ENCODE results near the gene RRP8. TPM values are rescaled to one million over a fixed set of nuclear protein-coding genes. Genes with fewer than 3 reads are reported as not detected.

RRP8 gene
- total and polyA plus RNA-seq, 2 experiments from 2014 or later: 15.3 to 26.1 TPM

GRCh38 chr11:6635082-6635932 lies 31.9 kb upstream of the RRP8 start:
- no peak overlapping the region for H3K4me3 ChIP-seq
- no peak for TF ChIP-seq EZH2 (IDR thresholded peaks at IDR 0.05; ENCODE audit: borderline replicate concordance)
- no peak for TF ChIP-seq EZH2phosphoT487 (IDR thresholded peaks at IDR 0.05; ENCODE audit: low read depth, severe bottlenecking, unreplicated experiment)
- H3K4me2 ChIP-seq: peak overlapping the region; percentile 23
- H3K9me3 ChIP-seq (ENCODE audit: low read depth): no peaks in the 10 kb centered on the region
- H4K20me1 ChIP-seq (ENCODE audit: insufficient read depth, poor library complexity, severe bottlenecking): no peaks in the 10 kb centered on the region
- H3K36me3 ChIP-seq (replicated peaks; ENCODE audit: insufficient read depth, low read depth): no peaks in the 10 kb centered on the region
- WGBS (ENCODE audit: low lambda C conversion rate, missing lambda C conversion rate): 63% methylated on average over 10 of the region's 10 CpGs
- peak; percentile 51 for DNase-seq (ENCODE audit: low spot score)
- no peak overlapping the region for H2AFZ ChIP-seq
- H3K79me2 ChIP-seq: peaks cover 11% of the 10 kb centered on the region
- peak overlapping the region; percentile 70 for H3K27ac ChIP-seq
- peaks cover 4% of the 10 kb centered on the region for H3K4me1 ChIP-seq (ENCODE audit: insufficient read depth)
- H3K27me3 ChIP-seq: peaks cover 7% of the 10 kb centered on the region
- no peaks in the 10 kb centered on the region for H3K9me2 ChIP-seq (replicated peaks; ENCODE audit: insufficient read depth)

- no peak overlapping the region for H3K27ac ChIP-seq
- TF ChIP-seq CTCF (IDR thresholded peaks at IDR 0.05; ENCODE audit: poor library complexity) (no peak), EZH2phosphoT487 (IDR thresholded peaks at IDR 0.05; ENCODE audit: low read depth, severe bottlenecking, unreplicated experiment) (no peak), EZH2 (IDR thresholded peaks at IDR 0.05; ENCODE audit: borderline replicate concordance) (no peak)
- H3K4me2 ChIP-seq: no peak overlapping the region
- H3K9me2 ChIP-seq (replicated peaks; ENCODE audit: insufficient read depth): no peaks in the 10 kb centered on the region
- no peak overlapping the region for H2AFZ ChIP-seq
- peaks cover 8% of the 10 kb centered on the region for H3K27me3 ChIP-seq
- H3K9me3 ChIP-seq (ENCODE audit: low read depth): no peaks in the 10 kb centered on the region
- DNase-seq (ENCODE audit: low spot score): no peak
- WGBS (ENCODE audit: low lambda C conversion rate, missing lambda C conversion rate): 71% methylated on average over 1 of the region's 1 CpG
- H3K4me3 ChIP-seq: no peak overlapping the region
- H4K20me1 ChIP-seq (ENCODE audit: insufficient read depth, poor library complexity, severe bottlenecking): no peaks in the 10 kb centered on the region
- peaks cover 11% of the 10 kb centered on the region for H3K79me2 ChIP-seq
- H3K4me1 ChIP-seq (ENCODE audit: insufficient read depth): peaks cover 4% of the 10 kb centered on the region
- no peaks in the 10 kb centered on the region for H3K36me3 ChIP-seq (replicated peaks; ENCODE audit: insufficient read depth, low read depth)
Measured at GRCh38 chr11:6634534-6634933, 31.1 kb upstream of the RRP8 start.

GRCh38 chr11:6633422-6634408 lies 30.3 kb upstream of the RRP8 start:
- H3K27me3 ChIP-seq: peaks cover 8% of the 10 kb centered on the region
- peaks cover 4% of the 10 kb centered on the region for H3K4me1 ChIP-seq (ENCODE audit: insufficient read depth)
- no peaks in the 10 kb centered on the region for H4K20me1 ChIP-seq (ENCODE audit: insufficient read depth, poor library complexity, severe bottlenecking)
- DNase-seq (ENCODE audit: low spot score): no peak
- H3K9me3 ChIP-seq (ENCODE audit: low read depth): no peaks in the 10 kb centered on the region
- WGBS (ENCODE audit: low lambda C conversion rate, missing lambda C conversion rate): 98% methylated on average over 16 of the region's 16 CpGs
- H3K79me2 ChIP-seq: peaks cover 11% of the 10 kb centered on the region
- no peak overlapping the region for H3K4me2 ChIP-seq
- no peak overlapping the region for H2AFZ ChIP-seq
- no peak for TF ChIP-seq EZH2 (IDR thresholded peaks at IDR 0.05; ENCODE audit: borderline replicate concordance)
- no peak for TF ChIP-seq CTCF (IDR thresholded peaks at IDR 0.05; ENCODE audit: poor library complexity)
- TF ChIP-seq EZH2phosphoT487 (IDR thresholded peaks at IDR 0.05; ENCODE audit: low read depth, severe bottlenecking, unreplicated experiment): no peak
- no peaks in the 10 kb centered on the region for H3K36me3 ChIP-seq (replicated peaks; ENCODE audit: insufficient read depth, low read depth)
- H3K4me3 ChIP-seq: no peak overlapping the region
- H3K9me2 ChIP-seq (replicated peaks; ENCODE audit: insufficient read depth): no peaks in the 10 kb centered on the region
- no peak overlapping the region for H3K27ac ChIP-seq
